Thoracic aorta (tissue), 2 donors: ENCODE data around the gene MTHFD1. TPM values are rescaled to one million over a fixed set of nuclear protein-coding genes. Genes with fewer than 3 reads are reported as not detected.

ENCODE experiments used
- ATAC-seq: fragments of 150-250 bp; one replicate; pipeline ENCODE4 v1.8.0; 2017; ENCODE audit warnings: low read depth; ENCODE audit not compliant: insufficient number of reproducible peaks, low FRiP score
- DNase-seq: peaks from one replicate; pipeline ENCODE4 v3.0.0-alpha.2; 2020; ENCODE audit warnings: low spot score
- H3K27ac ChIP-seq, 2 donors: fragments of 200-600 bp; sonication (generic); 1 replicate in 1 of 2; 2 replicates in 1 of 2; pipeline ENCODE4 v1.5.1; 2016; ENCODE audit warnings: mild to moderate bottlenecking in 2 of 2, moderate library complexity in 2 of 2
- H3K27me3 ChIP-seq: fragments of 200-600 bp; sonication (generic); replicated peaks from 2 replicates; pipeline ENCODE4 v1.6.0; 2016; ENCODE audit warnings: mild to moderate bottlenecking; ENCODE audit not compliant: insufficient read depth
- H3K36me3 ChIP-seq: fragments of 200-600 bp; sonication (generic); one replicate; pipeline ENCODE4 v1.5.1; 2016
- H3K4me1 ChIP-seq, 2 donors: fragments of 200-600 bp; sonication (generic); 1 replicate in 1 of 2; 2 replicates in 1 of 2; pipeline versions ENCODE4 v1.5.1 to v1.6.0; 2016; ENCODE audit warnings: low read depth in 2 of 2, mild to moderate bottlenecking in 1 of 2; ENCODE audit not compliant: control insufficient read depth in 1 of 2
- H3K4me3 ChIP-seq: fragments of 200-600 bp; sonication (generic); 2 replicates; pipeline ENCODE4 v1.5.1; 2016; ENCODE audit warnings: mild to moderate bottlenecking
- H3K9me3 ChIP-seq: fragments of 200-600 bp; sonication (generic); 2 replicates; pipeline ENCODE4 v1.5.1; 2016
- CTCF ChIP-seq: fragments of 200-600 bp; sonication (generic); IDR thresholded peaks from one replicate; pipeline ENCODE4 v1.5.1; 2019; ENCODE audit warnings: antibody characterized with exemption
- total RNA-seq, 2 donors: library from RNA; depleted of rRNA; stranded (reverse); fragments of >200 nt; gene quantifications; one replicate each; pipeline versions ENCODE4 v1.1.0 to v1.2.3, GENCODE V29; 2016

The MTHFD1 gene
- total RNA-seq, 2 donors from 2014 or later: 26.5 to 33.7 TPM

- TF ChIP-seq CTCF: no peak
These were observed 87.6 kb downstream of the MTHFD1 start for GRCh38 chr14:64475585-64476273.

GRCh38 chr14:64476438-64476837 is 88.3 kb downstream of the MTHFD1 start:
- H3K4me1 ChIP-seq: no peaks in the 10 kb centered on the region
- H3K9me3 ChIP-seq: no peaks in the 10 kb centered on the region
- no peak overlapping the region for H3K4me3 ChIP-seq
- H3K27ac ChIP-seq: no peak overlapping the region
- H3K27me3 ChIP-seq: no peaks in the 10 kb centered on the region
- ATAC-seq: no peak
- no peaks in the 10 kb centered on the region for H3K36me3 ChIP-seq
- TF ChIP-seq CTCF: no peak
- no peak for DNase-seq

More at GRCh38 chr14:64475585-64476273, 87.6 kb downstream of the MTHFD1 start:
- H3K4me1 ChIP-seq: no peaks in the 10 kb centered on the region
- no peaks in the 10 kb centered on the region for H3K9me3 ChIP-seq
- H3K36me3 ChIP-seq: no peaks in the 10 kb centered on the region
- no peaks in the 10 kb centered on the region for H3K27me3 ChIP-seq
- H3K27ac ChIP-seq: no peak overlapping the region
- DNase-seq (no peak), ATAC-seq (no peak)
- H3K4me3 ChIP-seq: no peak overlapping the region

GRCh38 chr14:64478634-64479250 is 90.6 kb downstream of the MTHFD1 start:
- no peak overlapping the region for H3K27ac ChIP-seq
- no peaks in the 10 kb centered on the region for H3K4me1 ChIP-seq
- peak; percentile 34 for TF ChIP-seq CTCF

GRCh38 chr14:64488590-64489099 is 100.5 kb downstream of the MTHFD1 start:
- H3K4me3 ChIP-seq: no peak overlapping the region
- H3K27me3 ChIP-seq: no peaks in the 10 kb centered on the region
- ATAC-seq: no peak
- no peaks in the 10 kb centered on the region for H3K9me3 ChIP-seq
- no peak for TF ChIP-seq CTCF
- peaks cover 30% of the 10 kb centered on the region for H3K36me3 ChIP-seq
- no peaks in the 10 kb centered on the region for H3K4me1 ChIP-seq
- no peak overlapping the region for H3K27ac ChIP-seq
- DNase-seq: no peak

More at GRCh38 chr14:64478634-64479250, 90.6 kb downstream of the MTHFD1 start:
- ATAC-seq: no peak
- Histone ChIP-seq H3K27me3 (no peaks in the 10 kb centered on the region), H3K36me3 (no peaks in the 10 kb centered on the region), H3K4me3 (no peak overlapping the region), H3K9me3 (no peaks in the 10 kb centered on the region)
- no peak for DNase-seq

- no peak for TF ChIP-seq CTCF
- no peaks in the 10 kb centered on the region for H3K9me3 ChIP-seq
- peaks cover 33% of the 10 kb centered on the region for H3K36me3 ChIP-seq
These were observed 103.5 kb downstream of the MTHFD1 start for GRCh38 chr14:64491637-64492036.

More at GRCh38 chr14:64491637-64492036, 103.5 kb downstream of the MTHFD1 start:
- Histone ChIP-seq H3K4me1 (no peaks in the 10 kb centered on the region), H3K27me3 (no peaks in the 10 kb centered on the region), H3K4me3 (no peak overlapping the region), H3K27ac (no peak overlapping the region)
- no peak for ATAC-seq
- DNase-seq: no peak
